Memory B cell (primary cell): ENCODE data around the gene SP6.

Experiments
- ATAC-seq: fragments of 150-1000 bp; cut with Tn5 transposase; 2 replicates; pipeline ENCODE4 v1.10.0; 2021; ENCODE audit warnings: low read depth, mild to moderate bottlenecking, moderate library complexity
- DNase-seq, 2 donors: peaks; one replicate each; pipeline ENCODE4 v3.0.0; 2022; ENCODE audit warnings: low spot score in 2 of 2
- H3K27ac Mint-ChIP-seq: one replicate; pipeline ENCODE4 v1.8.0; 2022; ENCODE audit warnings: mild to moderate bottlenecking, moderate library complexity, mixed read lengths
- H3K27me3 Mint-ChIP-seq: one replicate; pipeline ENCODE4 v1.8.0; 2022; ENCODE audit warnings: mixed read lengths
- H3K36me3 Mint-ChIP-seq: one replicate; pipeline ENCODE4 v1.8.0; 2022; ENCODE audit warnings: mild to moderate bottlenecking, mixed read lengths
- H3K4me1 Mint-ChIP-seq: one replicate; pipeline ENCODE4 v1.8.0; 2022; ENCODE audit warnings: mixed read lengths
- H3K4me3 Mint-ChIP-seq: one replicate; pipeline ENCODE4 v1.8.0; 2022; ENCODE audit warnings: mild to moderate bottlenecking, moderate library complexity, mixed read lengths
- H3K9me3 Mint-ChIP-seq: one replicate; pipeline ENCODE4 v1.8.0; 2022; ENCODE audit warnings: mixed read lengths

Gene SP6

DNA sequence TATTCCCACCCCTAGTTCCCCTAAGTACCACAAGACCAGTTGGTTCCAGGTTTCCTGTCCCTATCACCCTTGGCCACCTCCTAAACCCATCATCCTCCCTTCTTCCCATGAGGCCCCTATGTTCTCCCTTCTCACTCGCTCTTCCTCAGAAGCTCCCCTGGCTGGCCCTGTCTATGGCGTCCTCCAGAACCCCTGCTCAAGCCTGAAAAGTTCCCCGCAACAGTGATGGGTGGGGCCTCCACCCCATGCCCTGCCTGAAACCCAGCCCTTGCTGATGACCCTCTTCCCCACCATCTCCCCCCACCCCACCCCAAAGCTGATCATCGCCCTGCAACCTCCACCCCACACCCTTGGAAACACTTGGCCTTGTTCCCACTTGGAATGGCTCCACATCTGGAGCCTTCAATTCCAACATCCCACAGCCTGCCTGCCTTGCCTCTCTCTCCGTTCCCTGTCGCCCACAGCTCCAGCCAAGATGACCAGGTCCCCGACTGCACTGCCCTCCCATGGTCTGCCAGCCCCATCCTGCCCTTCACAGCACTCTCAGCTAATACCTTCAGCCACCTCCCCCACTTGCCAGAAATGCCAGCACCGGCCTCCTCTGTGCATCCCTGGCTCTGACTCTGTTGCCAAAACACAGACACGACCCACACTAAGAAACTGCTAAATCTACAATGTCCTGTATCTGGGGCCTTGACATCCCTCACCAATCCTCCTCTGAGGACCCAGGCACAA is 39.9 kb downstream of the SP6 start:
- DNase-seq (no peak), ATAC-seq (no peak)
- H3K36me3 Mint-ChIP-seq, result peaks cover 43% of the 10 kb centered on the region
- peak overlapping the region; percentile 21 for H3K27ac Mint-ChIP-seq
- no peaks in the 10 kb centered on the region for H3K9me3 Mint-ChIP-seq
- no peaks in the 10 kb centered on the region for H3K27me3 Mint-ChIP-seq
- H3K4me1 Mint-ChIP-seq, result no peaks in the 10 kb centered on the region
- H3K4me3 Mint-ChIP-seq, result no peak overlapping the region

DNA sequence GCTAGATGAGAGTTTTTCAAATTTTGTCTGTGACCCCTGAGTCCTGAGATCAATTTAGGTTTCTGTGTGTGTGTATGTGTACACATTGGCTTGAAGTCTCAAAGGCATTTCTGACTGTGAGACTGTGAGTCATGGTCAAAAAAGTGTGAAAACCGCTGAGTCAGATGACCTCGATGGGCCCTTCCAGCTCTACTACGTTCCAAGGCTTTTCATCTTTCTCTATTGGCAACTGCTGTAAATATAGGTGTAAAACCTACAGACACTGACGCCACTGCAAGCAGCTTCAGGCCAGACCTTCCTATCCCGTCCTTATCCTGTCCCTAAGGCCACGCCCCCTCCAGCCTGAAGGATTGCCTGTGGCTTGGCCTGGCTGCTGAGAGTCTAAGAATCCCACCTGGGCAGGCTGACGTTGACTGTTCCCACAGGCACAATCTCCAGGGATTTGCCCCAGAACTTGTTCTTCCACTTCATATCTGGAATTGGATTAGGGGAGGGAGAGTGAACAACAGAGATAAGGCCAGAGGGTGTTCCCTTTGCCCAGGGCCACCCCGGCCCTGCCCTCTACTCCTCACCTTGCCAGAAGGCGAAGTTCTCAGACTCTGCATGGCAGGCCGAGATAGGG is 40.7 kb downstream of the SP6 start:
- H3K27ac Mint-ChIP-seq, result peak overlapping the region; percentile 21
- no peak overlapping the region for H3K4me3 Mint-ChIP-seq
- peaks cover 40% of the 10 kb centered on the region for H3K36me3 Mint-ChIP-seq
- H3K27me3 Mint-ChIP-seq, result no peaks in the 10 kb centered on the region
- no peaks in the 10 kb centered on the region for H3K4me1 Mint-ChIP-seq
- no peak for DNase-seq
- no peaks in the 10 kb centered on the region for H3K9me3 Mint-ChIP-seq
- no peak for ATAC-seq

DNA sequence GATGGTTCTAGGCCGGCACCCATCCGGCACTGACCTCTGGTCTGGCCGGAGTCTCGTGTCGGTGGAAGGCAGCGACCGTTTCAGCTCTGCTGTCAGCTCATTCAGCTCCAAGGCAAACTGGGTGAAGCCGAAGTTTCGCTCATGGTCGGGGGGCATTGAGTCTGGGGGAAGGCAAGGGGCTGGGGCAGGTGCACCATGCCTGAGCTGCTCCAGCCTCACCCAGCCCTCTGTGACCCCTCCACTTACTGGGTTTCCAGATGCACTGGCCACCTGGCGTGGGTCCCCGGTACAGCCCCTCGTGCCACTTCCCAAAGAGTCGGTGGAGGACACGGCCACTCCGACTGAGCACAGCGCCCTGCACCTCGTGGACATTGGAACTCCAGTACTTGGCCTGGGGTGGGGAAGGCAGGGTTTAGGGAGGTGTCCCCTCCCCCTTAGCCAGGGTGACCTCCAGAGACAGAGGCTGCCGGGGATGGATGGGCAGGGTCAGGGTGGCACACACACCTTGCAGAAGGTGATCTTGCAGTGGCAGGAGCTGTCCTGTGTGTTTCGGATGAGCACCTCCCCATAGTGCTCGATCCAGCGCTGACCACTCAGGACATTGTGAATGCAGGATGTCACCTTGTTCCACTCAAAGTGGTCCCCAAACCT is 42.0 kb downstream of the SP6 start:
- Mint-ChIP-seq H3K27me3 (no peaks in the 10 kb centered on the region), H3K27ac (no peak overlapping the region), H3K4me1 (no peaks in the 10 kb centered on the region), H3K9me3 (no peaks in the 10 kb centered on the region), H3K36me3 (peaks cover 35% of the 10 kb centered on the region), H3K4me3 (no peak overlapping the region)
- DNase-seq, result no peak
- ATAC-seq, result no peak

DNA sequence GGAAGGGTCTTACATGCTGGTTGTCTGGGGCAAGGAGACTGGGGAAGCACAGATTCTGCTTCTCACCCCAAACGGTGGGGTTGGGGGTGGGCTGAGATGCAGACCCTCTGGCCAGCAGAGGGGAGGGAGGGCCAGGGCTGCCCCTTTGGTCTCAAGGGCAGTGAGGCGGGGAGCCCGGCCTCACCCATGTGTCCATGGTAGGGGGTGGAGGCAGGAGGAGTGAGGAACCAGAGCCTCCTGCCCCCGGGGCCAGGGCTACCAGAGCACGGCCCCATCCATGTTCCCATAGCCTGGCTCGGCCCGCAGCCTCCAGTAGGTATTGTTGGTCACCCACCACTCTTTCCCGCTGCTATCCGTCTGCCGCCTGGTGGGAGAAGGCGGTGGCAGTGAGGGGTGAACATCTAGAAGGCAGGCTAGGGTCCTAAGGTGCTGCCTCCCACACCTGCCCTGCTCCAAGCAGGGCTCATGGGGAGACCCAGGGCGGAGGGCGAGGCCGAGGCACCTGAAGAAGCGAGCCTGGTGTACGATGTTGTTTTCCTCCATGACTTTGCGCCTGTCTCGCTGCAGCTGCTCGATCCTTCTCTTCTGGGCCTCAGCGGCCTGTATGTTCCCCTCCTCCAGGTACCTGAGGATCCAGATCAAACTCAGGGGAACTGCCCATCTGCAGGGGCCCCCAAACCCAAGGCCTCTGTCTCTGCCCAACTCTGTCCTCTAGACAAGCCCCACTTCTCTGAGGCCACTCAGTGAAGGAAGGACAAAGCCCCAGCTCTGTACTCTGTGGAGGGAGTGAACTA is 42.7 kb downstream of the SP6 start:
- Mint-ChIP-seq H3K9me3 (no peaks in the 10 kb centered on the region), H3K4me3 (no peak overlapping the region), H3K27me3 (no peaks in the 10 kb centered on the region), H3K4me1 (no peaks in the 10 kb centered on the region), H3K27ac (no peak overlapping the region), H3K36me3 (peaks cover 35% of the 10 kb centered on the region)
- no peak for ATAC-seq
- DNase-seq, result no peak

DNA sequence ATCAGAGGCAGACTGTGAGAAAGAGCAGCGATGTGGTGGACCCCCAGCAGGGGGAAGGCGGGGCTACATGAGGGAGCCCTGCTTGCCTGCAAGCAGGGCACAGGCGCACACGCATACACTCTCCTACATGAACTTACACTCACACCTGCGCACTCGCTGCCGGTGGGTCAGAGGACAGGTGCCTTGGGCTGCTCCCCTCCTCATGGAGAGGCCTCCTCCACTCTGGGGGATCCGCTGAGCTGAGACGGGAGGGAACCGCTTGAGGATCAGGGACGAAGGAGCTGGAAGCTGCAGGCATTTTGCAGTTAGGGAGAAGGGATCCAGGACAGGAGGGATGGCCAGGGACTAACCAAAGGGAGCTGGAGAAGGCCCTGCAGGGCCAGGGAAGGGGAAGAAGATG is 43.5 kb downstream of the SP6 start:
- Mint-ChIP-seq H3K27me3 (no peaks in the 10 kb centered on the region), H3K4me1 (no peaks in the 10 kb centered on the region), H3K27ac (no peak overlapping the region), H3K4me3 (no peak overlapping the region), H3K36me3 (peaks cover 30% of the 10 kb centered on the region), H3K9me3 (no peaks in the 10 kb centered on the region)
- ATAC-seq (no peak), DNase-seq (no peak)

DNA sequence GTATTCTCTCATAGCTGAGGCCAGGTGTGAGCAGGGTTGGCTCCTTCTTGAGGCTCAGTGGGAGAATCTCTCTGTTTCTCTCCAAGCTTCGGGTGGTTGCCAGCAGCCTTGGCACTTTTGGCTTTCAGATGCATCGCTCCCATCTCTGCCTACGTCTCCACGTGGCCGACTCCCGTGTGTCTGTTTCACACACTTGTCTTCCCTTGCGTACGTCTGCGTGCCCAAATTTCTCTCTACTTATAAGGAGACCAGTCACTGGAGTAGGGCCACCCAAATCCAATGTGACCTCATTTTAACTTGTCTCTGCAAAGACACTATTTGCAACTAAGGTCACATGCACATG is 44.1 kb downstream of the SP6 start:
- DNase-seq, result no peak
- no peak overlapping the region for H3K27ac Mint-ChIP-seq
- no peak for ATAC-seq

DNA sequence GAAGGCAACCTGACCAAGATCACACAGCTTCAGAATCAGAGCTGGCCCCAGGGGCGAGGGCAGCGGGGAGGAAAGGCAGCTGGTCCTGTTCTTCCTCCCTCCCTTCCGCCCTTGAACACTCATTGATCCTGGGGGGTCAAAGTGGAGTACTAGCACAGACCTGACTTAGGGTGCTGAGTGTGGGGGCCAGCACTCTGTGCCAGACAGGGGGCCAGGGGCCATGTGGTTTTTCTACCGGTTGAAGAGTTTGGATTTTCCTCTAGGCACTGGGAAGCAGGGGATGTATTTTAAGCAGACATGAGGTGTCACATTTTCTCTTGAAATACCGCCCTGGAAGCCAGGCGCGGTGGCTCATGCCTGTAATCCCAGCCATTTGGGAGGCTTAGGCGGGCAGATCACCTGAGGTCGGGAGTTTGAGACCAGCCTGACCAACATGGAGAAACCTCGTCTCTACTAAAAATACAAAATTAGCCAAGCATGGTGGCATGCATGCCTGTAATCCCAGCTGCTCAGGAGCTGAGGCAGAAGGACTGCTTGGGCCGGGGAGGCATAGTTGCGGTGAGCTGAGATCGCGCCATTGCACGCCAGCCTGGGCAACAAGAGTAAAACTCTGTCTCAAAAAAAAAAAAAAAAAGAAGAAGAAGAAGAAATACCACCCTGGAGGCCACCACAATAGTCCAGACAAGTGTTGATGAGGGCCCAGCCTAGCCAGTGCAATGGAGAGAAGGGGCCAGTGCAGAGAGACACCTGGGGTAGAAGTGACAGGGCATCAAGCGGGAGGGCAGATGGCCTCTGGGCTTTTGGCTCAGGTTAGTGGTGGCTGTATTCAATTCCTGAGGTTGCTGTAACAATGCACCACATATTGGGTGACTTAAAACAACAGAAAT is 44.7 kb downstream of the SP6 start:
- no peak overlapping the region for H3K27ac Mint-ChIP-seq
- ATAC-seq (no peak), DNase-seq (no peak)
- H3K4me1 Mint-ChIP-seq, result no peaks in the 10 kb centered on the region
- H3K27me3 Mint-ChIP-seq, result no peaks in the 10 kb centered on the region
- H3K4me3 Mint-ChIP-seq, result no peak overlapping the region
- H3K36me3 Mint-ChIP-seq, result peaks cover 22% of the 10 kb centered on the region
- H3K9me3 Mint-ChIP-seq, result no peaks in the 10 kb centered on the region

More for the DNA sequence above, 44.1 kb downstream of the SP6 start:
- H3K9me3 Mint-ChIP-seq, result no peaks in the 10 kb centered on the region
- H3K4me1 Mint-ChIP-seq, result no peaks in the 10 kb centered on the region
- no peak overlapping the region for H3K4me3 Mint-ChIP-seq
- no peaks in the 10 kb centered on the region for H3K27me3 Mint-ChIP-seq
- H3K36me3 Mint-ChIP-seq, result peaks cover 25% of the 10 kb centered on the region

DNA sequence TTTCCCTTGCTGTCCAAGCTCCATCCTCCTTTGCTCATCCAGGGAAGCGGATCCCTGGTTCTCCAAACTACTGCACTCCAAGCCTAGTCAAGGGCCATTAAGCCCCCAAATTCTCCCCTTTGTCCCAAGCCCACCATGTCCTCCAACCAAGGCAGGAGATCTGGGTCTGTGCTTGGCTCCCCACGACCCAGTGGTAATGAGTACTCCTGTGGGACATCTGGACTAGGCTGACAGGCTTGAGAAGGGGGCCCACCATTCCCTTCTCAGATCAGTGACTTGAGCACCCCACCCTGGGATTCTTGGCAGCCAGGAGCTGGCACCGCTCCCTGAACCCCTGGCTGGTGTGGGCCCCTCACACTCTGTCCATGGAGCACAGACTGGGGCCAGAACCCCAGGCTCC is 46.5 kb downstream of the SP6 start:
- no peak overlapping the region for H3K4me3 Mint-ChIP-seq
- no peaks in the 10 kb centered on the region for H3K27me3 Mint-ChIP-seq
- no peak for DNase-seq
- no peak for ATAC-seq
- H3K9me3 Mint-ChIP-seq, result no peaks in the 10 kb centered on the region
- no peak overlapping the region for H3K27ac Mint-ChIP-seq
- peaks cover 10% of the 10 kb centered on the region for H3K36me3 Mint-ChIP-seq
- no peaks in the 10 kb centered on the region for H3K4me1 Mint-ChIP-seq

DNA sequence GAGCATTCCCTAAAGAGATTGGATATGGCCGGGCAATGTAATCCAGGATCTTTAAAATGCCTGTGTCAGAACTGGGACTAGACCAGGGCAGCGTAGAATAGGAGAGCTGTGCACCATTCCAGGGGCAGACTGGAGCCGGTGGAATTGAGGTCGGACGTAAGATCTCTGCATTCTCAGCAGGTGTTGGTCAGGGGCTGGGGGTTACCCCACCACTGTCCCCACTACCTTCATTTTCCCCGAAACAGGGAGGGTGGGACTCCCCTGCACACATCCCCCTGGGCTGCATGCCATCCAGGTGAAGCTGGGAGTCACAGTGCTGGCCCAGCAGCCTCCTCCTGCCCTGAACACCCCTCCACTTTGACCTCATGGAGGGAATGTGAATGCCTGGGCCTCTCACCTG is 47.2 kb downstream of the SP6 start:
- no peak for DNase-seq
- no peak for ATAC-seq
- Mint-ChIP-seq H3K4me3 (no peak overlapping the region), H3K4me1 (no peaks in the 10 kb centered on the region), H3K36me3 (peaks cover 10% of the 10 kb centered on the region), H3K27me3 (no peaks in the 10 kb centered on the region), H3K27ac (no peak overlapping the region), H3K9me3 (no peaks in the 10 kb centered on the region)

DNA sequence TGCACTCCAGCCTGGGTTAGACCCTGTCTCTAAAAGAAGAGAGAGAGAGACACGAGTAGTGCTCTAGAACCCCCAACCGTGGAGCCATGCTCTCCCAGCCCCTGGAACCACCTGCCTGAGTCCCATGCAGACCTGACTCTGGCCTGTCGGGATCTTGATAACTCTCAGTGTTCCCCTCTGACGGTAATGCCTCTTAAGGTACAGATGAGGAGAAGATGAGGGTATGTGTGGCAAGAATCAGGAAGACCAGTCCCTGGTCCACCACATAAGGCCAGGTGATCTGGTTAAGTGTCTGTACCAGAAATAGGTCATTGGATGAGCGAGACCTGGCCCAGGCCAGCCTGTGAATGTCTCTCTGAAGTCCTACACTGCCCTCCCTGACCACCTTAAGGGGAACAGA is 47.8 kb downstream of the SP6 start:
- Mint-ChIP-seq H3K36me3 (peaks cover 9% of the 10 kb centered on the region), H3K4me3 (no peak overlapping the region), H3K27me3 (no peaks in the 10 kb centered on the region), H3K4me1 (no peaks in the 10 kb centered on the region), H3K27ac (no peak overlapping the region), H3K9me3 (no peaks in the 10 kb centered on the region)
- ATAC-seq (no peak), DNase-seq (no peak)

DNA sequence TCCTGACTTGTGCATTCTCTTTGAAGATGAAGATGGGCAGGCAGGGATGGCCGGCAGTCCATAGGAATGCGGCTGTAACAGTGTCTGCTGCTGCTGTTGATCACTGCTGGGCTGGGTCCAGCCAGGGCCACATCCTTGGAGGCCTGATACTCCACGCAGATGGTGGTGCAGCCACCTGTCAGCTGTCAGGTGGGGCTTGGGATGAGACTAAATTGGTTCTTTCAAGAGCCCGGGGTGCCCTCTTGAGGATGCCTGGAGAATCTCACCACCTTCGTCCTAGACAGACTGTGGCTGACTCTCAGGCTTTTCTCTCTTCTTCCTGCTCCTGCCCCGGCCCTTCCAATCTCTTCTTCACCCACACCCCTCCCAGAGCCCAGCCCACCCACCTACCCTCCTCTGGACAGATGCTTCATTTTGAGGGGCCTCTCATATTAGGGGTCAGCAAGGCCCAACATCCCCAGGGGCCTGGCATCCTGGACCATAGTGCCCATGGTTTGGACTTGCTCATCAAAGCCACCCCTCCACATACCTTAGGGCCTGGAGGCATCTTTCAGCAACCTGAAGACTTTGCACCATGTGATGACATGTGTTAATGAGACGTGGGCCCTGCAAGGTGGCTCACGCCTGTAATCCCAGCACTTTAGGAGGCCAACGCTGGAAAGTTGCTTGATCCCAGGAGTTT is 48.5 kb downstream of the SP6 start:
- ATAC-seq (peak; percentile 97), DNase-seq (peak; percentile 51 to 55)
- peaks cover 5% of the 10 kb centered on the region for H3K36me3 Mint-ChIP-seq
- H3K27me3 Mint-ChIP-seq, result peaks cover 3% of the 10 kb centered on the region
- H3K27ac Mint-ChIP-seq, result no peak overlapping the region
- H3K9me3 Mint-ChIP-seq, result no peaks in the 10 kb centered on the region
- no peaks in the 10 kb centered on the region for H3K4me1 Mint-ChIP-seq
- no peak overlapping the region for H3K4me3 Mint-ChIP-seq

DNA sequence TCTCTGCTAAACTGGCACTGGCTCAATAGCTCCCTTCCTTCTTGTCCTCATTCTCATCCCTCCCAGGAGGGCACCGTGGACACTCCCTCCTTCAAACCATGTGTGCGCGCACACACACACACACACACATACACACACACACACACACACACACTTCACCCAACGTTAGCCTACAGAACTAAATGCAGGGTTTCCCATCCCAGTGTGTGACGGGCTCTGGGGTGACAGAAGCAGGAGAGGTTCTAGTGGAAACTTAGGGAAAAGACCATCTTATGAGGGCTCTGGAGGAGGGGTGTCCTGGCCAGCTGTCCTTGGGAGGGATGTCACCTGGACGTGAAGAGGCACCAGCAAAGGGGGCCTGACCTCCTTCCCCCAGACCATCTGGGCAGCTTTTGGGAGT is 49.1 kb downstream of the SP6 start:
- no peak for DNase-seq
- H3K4me1 Mint-ChIP-seq, result no peaks in the 10 kb centered on the region

DNA sequence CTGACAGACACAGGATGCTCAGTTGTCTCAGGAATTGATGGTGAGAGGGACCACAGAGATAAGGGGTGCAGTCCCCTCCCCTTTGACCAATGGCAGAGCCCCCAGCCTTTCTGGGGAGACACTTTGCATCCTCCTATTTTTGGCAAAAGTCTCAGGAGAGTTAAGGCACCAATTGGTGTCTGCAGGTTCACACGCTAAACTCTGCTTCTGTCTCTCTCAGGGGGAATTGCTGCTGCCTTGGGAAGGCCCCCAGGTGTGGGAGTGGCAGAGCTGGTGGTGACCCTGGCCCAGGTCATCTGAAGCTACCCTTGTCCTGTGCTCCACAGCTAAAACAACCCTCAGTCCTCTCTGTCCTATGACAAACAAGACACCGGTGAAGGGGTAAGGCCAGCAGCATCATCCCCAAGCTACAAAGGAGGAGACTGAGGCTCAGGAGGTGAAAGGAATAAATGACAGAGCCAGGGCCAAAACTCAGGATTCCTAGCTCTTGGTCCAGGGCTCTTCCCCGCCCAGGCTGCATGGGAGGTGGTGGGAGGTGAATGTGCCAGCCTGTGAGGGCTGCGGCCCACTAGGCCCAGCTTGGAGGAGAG is 49.7 kb downstream of the SP6 start:
- Mint-ChIP-seq H3K27ac (no peak overlapping the region), H3K9me3 (no peaks in the 10 kb centered on the region), H3K4me3 (no peak overlapping the region), H3K4me1 (no peaks in the 10 kb centered on the region), H3K36me3 (no peaks in the 10 kb centered on the region), H3K27me3 (peaks cover 7% of the 10 kb centered on the region)
- no peak for ATAC-seq
- DNase-seq, result no peak

More for the DNA sequence above, 49.1 kb downstream of the SP6 start:
- Mint-ChIP-seq H3K9me3 (no peaks in the 10 kb centered on the region), H3K36me3 (peaks cover under 1% of the 10 kb centered on the region), H3K4me3 (no peak overlapping the region), H3K27me3 (peaks cover 5% of the 10 kb centered on the region), H3K27ac (no peak overlapping the region)
- no peak for ATAC-seq
